ENCODE results near the gene TBRG1. TPM values are rescaled to one million over a fixed set of nuclear protein-coding genes. Genes with fewer than 3 reads are reported as not detected.

The TBRG1 gene
- total RNA-seq, result 10 to 100 TPM; 45.5 to 50.8 TPM

DNA sequence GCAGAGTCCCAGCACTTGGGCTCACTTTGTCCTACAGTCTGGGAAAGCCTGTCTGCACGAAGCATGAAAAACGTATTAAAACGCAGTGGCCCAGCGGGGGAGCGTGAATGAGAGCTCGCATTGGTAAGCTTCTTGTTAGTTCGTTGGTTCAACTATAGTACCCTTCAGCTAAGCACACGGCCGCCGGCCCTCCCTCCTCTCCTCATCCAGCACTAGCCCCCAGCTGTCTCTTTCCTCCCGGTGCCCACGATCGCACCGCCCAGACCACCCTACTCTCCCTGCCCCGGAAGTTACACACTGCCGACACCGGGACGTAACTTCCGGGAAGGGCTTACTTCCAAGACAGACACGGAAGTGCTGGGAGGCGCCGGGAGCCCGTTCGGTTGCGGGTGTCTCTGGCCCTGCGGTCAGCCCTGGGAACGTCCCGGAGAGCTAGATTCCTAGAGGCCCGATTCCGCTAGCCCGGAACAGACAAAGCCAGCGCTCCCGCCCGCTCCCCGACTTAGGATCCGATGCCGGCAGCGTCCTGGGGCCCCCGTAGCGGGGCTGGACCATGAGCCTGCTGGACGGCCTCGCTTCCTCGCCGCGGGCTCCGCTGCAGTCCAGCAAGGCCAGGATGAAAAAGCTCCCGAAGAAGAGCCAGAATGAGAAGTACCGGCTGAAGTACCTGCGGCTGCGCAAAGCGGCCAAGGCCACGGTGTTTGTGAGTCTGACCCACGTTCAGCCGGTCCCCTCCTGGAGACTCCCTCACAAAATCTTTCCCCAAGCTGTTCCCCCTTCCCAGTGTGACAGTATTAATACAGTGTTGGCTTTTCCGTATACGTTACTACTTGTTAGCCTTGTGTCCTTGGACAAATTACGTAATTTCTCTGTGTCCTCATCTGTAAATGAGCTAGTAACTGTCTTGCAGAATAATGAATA, at the start of gene TBRG1:
TBRG1 (plus strand) TSS at position 334 of the 921 bp plus-strand sequence; CDS start at position 554, 220 bp downstream.
- Mint-ChIP-seq H3K4me1 (ENCODE audit: low read depth) (peaks cover 22% of the 10 kb centered on the region), H3K4me3 (peak within 1 kb of the TSS; percentile 95 to 99)

DNA sequence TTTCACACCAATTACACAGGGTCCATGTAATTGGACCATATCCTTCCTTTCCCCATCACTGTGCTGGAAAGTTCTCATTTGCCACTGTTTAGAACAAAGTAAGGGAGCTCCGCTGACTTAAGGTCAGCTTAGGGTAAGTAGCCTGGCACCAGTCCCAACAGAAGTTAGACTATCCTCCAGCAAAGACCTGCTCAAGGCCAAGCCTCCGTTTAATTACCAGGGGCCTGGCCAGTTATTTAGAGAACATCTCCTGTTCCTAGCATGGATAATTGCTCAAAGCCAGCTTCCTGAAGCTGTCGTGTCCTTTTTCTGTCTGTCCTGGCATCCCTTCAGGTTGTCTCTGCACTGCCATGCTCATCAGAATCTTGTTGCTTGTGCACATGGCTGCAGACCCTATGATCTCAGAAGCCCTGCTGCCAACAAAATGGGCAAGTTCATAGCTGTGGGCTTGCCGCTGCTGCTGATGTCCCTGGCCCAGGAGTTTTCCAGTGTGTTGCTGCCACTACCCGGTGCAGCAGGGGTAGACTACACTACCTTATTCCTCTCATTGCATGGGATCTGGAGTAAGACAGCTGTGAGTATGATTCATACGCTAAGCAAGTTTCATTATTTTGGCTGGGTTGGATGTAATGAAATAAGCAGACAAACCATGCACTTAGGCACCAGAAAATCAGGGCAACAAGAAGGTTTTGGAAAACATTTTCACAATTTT, 44.8 kb upstream of the TBRG1 start:
- H3K4me3 Mint-ChIP-seq, result no peak overlapping the region
- H3K4me1 Mint-ChIP-seq (ENCODE audit: low read depth), result no peaks in the 10 kb centered on the region
- DNase-seq, result no peak
- H3K27me3 Mint-ChIP-seq (ENCODE audit: low read depth), result peaks cover 17% of the 10 kb centered on the region
- ATAC-seq (replicated peaks in 1 of 2), result no peak
- no peaks in the 10 kb centered on the region for H3K36me3 Mint-ChIP-seq (ENCODE audit: insufficient read depth in 2 of 2)
- H3K27ac Mint-ChIP-seq, result no peak overlapping the region
- H3K9me3 Mint-ChIP-seq, result no peaks in the 10 kb centered on the region

More for the DNA sequence above, at the start of gene TBRG1:
- peak; percentile 85 to 86 for DNase-seq
- peak within 1 kb of the TSS; percentile 99 for H3K27ac Mint-ChIP-seq
- peaks cover 0 to 1% of the 10 kb centered on the region in 2 donors for H3K9me3 Mint-ChIP-seq
- peaks cover 4 to 13% of the 10 kb centered on the region in 2 donors for H3K36me3 Mint-ChIP-seq (ENCODE audit: insufficient read depth in 2 of 2)
- peaks cover 9% of the 10 kb centered on the region for H3K27me3 Mint-ChIP-seq (ENCODE audit: low read depth)
- peak; percentile 99 to 100 for ATAC-seq (replicated peaks in 1 of 2)

DNA sequence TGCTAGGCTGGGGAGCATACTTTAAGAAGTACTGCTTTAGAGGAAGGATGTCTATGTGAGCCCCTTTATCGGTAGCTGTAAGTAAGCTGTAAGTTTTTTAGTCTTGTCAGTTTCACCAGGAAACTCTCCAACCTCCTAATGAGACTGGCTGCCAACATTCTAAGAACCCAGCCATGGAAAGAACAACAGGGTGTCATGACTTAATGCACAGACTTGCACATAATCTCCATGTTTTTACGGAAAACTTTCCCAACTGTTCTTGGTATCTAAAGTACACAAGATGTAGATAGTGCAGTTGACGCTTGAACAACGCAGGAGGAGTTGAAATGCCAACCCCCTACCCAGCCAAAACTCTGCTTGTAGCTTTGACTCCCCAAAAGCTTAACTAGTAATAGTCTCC, 43.9 kb upstream of the TBRG1 start:
- Mint-ChIP-seq H3K27ac (no peak overlapping the region), H3K4me1 (ENCODE audit: low read depth) (no peaks in the 10 kb centered on the region), H3K36me3 (ENCODE audit: insufficient read depth in 2 of 2) (no peaks in the 10 kb centered on the region), H3K27me3 (ENCODE audit: low read depth) (peaks cover 17% of the 10 kb centered on the region), H3K9me3 (no peaks in the 10 kb centered on the region), H3K4me3 (no peak overlapping the region)
- DNase-seq, result no peak
- ATAC-seq (replicated peaks in 1 of 2), result no peak

GRCh38 chr11:124581817-124582216, 40.8 kb upstream of the TBRG1 start:
- DNase-seq (no peak), ATAC-seq (replicated peaks in 1 of 2) (no peak)
- Mint-ChIP-seq H3K4me3 (no peak overlapping the region), H3K36me3 (ENCODE audit: insufficient read depth in 2 of 2) (no peaks in the 10 kb centered on the region), H3K4me1 (ENCODE audit: low read depth) (no peaks in the 10 kb centered on the region), H3K27me3 (ENCODE audit: low read depth) (peaks cover 6% of the 10 kb centered on the region), H3K9me3 (no peaks in the 10 kb centered on the region), H3K27ac (no peak overlapping the region)

GRCh38 chr11:124582565-124582964, 40.1 kb upstream of the TBRG1 start:
- H3K9me3 Mint-ChIP-seq, result no peaks in the 10 kb centered on the region
- H3K4me3 Mint-ChIP-seq, result no peak overlapping the region
- no peaks in the 10 kb centered on the region for H3K4me1 Mint-ChIP-seq (ENCODE audit: low read depth)
- no peak for DNase-seq
- no peaks in the 10 kb centered on the region for H3K36me3 Mint-ChIP-seq (ENCODE audit: insufficient read depth in 2 of 2)
- ATAC-seq (replicated peaks in 1 of 2), result no peak
- H3K27me3 Mint-ChIP-seq (ENCODE audit: low read depth), result peaks cover 13% of the 10 kb centered on the region
- H3K27ac Mint-ChIP-seq, result no peak overlapping the region

DNA sequence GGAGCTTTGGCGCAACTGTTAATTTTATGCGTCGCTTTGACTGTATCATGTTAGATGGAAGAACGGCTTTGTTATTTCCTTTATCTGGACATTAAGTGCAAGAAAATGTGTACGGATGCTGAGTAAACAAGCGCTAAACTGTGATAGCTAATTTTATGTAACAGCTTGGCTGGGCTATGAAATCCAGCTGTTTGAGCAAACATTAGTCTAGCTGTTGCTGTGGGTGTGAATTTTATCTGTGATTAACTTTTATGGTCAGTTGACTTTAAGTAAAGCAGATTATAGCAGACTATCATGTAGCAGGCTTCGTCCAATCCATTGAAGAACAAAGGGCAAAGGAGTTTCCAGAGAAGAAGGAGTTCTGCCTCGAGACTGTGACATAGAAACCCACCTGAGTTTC, 38.9 kb upstream of the TBRG1 start:
- Mint-ChIP-seq H3K4me3 (no peak overlapping the region), H3K27me3 (ENCODE audit: low read depth) (peaks cover 15% of the 10 kb centered on the region), H3K36me3 (ENCODE audit: insufficient read depth in 2 of 2) (no peaks in the 10 kb centered on the region), H3K27ac (no peak overlapping the region), H3K4me1 (ENCODE audit: low read depth) (no peaks in the 10 kb centered on the region), H3K9me3 (no peaks in the 10 kb centered on the region)
- ATAC-seq (replicated peaks in 1 of 2) (no peak), DNase-seq (no peak)

GRCh38 chr11:124584681-124585372, 37.8 kb upstream of the TBRG1 start:
- Mint-ChIP-seq H3K9me3 (no peaks in the 10 kb centered on the region), H3K27ac (no peak overlapping the region), H3K4me1 (ENCODE audit: low read depth) (no peaks in the 10 kb centered on the region), H3K27me3 (ENCODE audit: low read depth) (peaks cover 16% of the 10 kb centered on the region), H3K4me3 (no peak overlapping the region), H3K36me3 (ENCODE audit: insufficient read depth in 2 of 2) (no peaks in the 10 kb centered on the region)
- ATAC-seq (replicated peaks in 1 of 2) (no peak), DNase-seq (no peak)

DNA sequence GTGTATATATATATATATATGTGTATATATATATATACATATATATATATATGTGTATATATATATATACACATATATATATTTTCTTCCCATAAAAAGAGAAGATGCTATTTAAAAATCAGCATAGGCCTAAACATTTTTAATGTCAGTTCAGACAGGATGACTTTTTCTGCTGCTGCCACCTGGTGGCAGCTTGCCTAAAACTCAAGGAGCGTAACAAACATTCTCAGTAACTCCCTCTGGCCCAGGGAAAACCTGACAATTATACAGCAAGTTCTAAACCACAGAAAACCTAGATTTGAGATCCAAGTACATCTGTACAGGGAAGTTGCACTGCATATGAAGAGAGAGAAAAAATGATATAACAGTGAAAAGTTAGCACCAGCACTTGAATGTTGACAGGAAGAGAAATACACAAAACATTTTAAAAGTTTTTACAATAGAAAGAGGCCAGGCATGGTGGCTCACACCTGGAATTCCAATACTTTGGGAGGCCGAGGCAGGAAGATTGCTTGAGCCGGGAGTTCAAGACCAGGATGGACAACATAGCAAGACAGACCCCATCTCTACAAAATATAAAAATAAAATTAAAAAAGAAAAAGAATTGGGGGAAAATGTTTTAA, 36.3 kb upstream of the TBRG1 start:
- peak in 1 of 2 donors; percentile 45 for ATAC-seq (replicated peaks in 1 of 2)
- peak; percentile 29 to 49 for DNase-seq
- Mint-ChIP-seq H3K4me1 (ENCODE audit: low read depth) (no peaks in the 10 kb centered on the region), H3K36me3 (ENCODE audit: insufficient read depth in 2 of 2) (no peaks in the 10 kb centered on the region), H3K27me3 (ENCODE audit: low read depth) (peaks cover 23% of the 10 kb centered on the region), H3K27ac (no peak overlapping the region), H3K9me3 (no peaks in the 10 kb centered on the region), H3K4me3 (no peak overlapping the region)

DNA sequence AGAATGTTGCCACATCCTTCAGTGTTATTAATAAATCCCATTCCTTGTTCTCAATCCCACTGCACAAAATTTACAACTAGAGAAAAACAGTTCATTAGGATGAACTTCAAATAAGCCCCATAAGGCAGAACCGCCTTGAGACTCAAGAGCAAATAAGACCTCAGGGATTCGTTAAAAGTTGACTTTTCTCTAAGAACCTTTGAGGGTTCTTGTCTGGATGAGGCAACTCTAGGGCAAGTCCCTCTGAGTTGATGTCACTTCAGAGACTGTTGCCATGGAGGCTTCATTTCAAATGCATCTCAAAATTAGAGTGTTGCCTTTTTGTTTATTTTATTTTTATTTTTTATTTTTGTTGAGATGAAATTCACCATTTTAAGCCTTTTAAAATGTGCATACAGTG, 31.2 kb upstream of the TBRG1 start:
- Mint-ChIP-seq H3K27ac (no peak overlapping the region), H3K36me3 (ENCODE audit: insufficient read depth in 2 of 2) (no peaks in the 10 kb centered on the region), H3K27me3 (ENCODE audit: low read depth) (peaks cover 26% of the 10 kb centered on the region), H3K9me3 (no peaks in the 10 kb centered on the region), H3K4me1 (ENCODE audit: low read depth) (no peaks in the 10 kb centered on the region), H3K4me3 (no peak overlapping the region)
- no peak for ATAC-seq (replicated peaks in 1 of 2)
- no peak for DNase-seq

DNA sequence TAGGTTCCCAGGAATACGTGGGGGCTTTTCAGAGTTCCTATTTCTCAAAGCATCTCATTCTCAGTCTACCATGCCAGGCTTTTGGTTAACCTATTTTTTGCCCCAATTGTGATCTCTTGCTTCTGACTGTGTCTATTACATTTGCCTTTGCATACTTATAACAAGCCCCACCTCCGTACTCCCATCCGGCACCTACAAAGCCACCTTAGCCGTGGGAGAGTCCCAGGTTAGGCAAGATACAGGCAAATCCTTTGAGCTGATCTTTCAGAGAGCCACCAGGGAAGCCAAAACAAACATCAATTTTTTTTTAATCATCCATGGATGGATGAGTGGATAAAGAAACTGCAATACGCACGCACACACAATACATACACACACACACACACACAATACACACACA, 30.0 kb upstream of the TBRG1 start:
- DNase-seq (no peak), ATAC-seq (replicated peaks in 1 of 2) (no peak)
- H3K36me3 Mint-ChIP-seq (ENCODE audit: insufficient read depth in 2 of 2), result no peaks in the 10 kb centered on the region
- H3K27ac Mint-ChIP-seq, result no peak overlapping the region
- H3K4me1 Mint-ChIP-seq (ENCODE audit: low read depth), result no peaks in the 10 kb centered on the region
- peaks cover 17% of the 10 kb centered on the region for H3K27me3 Mint-ChIP-seq (ENCODE audit: low read depth)
- no peak overlapping the region for H3K4me3 Mint-ChIP-seq
- H3K9me3 Mint-ChIP-seq, result no peaks in the 10 kb centered on the region

GRCh38 chr11:124595302-124595701, 27.4 kb upstream of the TBRG1 start:
- H3K4me3 Mint-ChIP-seq, result no peak overlapping the region
- no peak for ATAC-seq (replicated peaks in 1 of 2)
- no peaks in the 10 kb centered on the region for H3K4me1 Mint-ChIP-seq (ENCODE audit: low read depth)
- H3K27me3 Mint-ChIP-seq (ENCODE audit: low read depth), result peaks cover 11% of the 10 kb centered on the region
- H3K9me3 Mint-ChIP-seq, result no peaks in the 10 kb centered on the region
- no peak overlapping the region for H3K27ac Mint-ChIP-seq
- no peak for DNase-seq
- no peaks in the 10 kb centered on the region for H3K36me3 Mint-ChIP-seq (ENCODE audit: insufficient read depth in 2 of 2)

DNA sequence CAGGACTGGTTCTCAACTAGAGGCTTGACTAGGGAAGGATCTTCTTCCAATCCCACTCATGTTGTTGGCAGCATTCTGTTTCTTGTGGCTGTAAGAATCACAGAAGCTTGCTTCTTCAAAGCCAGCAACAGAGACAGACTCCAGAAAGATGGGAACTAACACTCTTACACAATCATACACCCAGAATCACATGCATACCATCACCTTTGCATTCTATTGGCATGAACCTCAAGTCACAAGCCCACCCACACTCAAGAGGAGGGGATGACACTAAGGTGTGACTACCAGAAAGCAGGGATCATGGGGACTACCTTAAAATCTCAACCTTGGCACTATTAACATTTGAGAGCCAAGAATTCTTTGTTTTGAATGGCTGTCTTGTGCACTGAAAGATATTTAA, 25.0 kb upstream of the TBRG1 start:
- Mint-ChIP-seq H3K9me3 (no peaks in the 10 kb centered on the region), H3K36me3 (ENCODE audit: insufficient read depth in 2 of 2) (peaks cover 0 to 3% of the 10 kb centered on the region in 2 donors), H3K4me3 (no peak overlapping the region), H3K27me3 (ENCODE audit: low read depth) (peaks cover 16% of the 10 kb centered on the region), H3K4me1 (ENCODE audit: low read depth) (no peaks in the 10 kb centered on the region), H3K27ac (no peak overlapping the region)
- ATAC-seq (replicated peaks in 1 of 2) (no peak), DNase-seq (no peak)
